HepG2 (cell line): ENCODE measurements around the gene CUL4B. TPM values are rescaled to one million over a fixed set of nuclear protein-coding genes. Genes with fewer than 3 reads are reported as not detected.

Source experiments
- ARNTL ChIP-seq: sonication (generic); formaldehyde crosslinking; IDR thresholded peaks from 2 replicates; pipeline ENCODE4 v1.4.0; 2020; ENCODE audit warnings: mild to moderate bottlenecking, missing genetic modification reagents
- CREB1 ChIP-seq, 2 experiments: fragments of 450-650 bp in 1 of 2; IDR thresholded peaks; 2 replicates each; pipeline ENCODE4 v1.6.1; 2016 to 2017; ENCODE audit warnings: control low read depth in 1 of 2, mild to moderate bottlenecking in 1 of 2, missing compliant biosample characterization in 1 of 2, missing genetic modification characterization in 1 of 2
- MIER3 ChIP-seq: IDR thresholded peaks from 2 replicates; pipeline ENCODE4 v1.6.1; 2016; ENCODE audit warnings: missing compliant biosample characterization, borderline replicate concordance
- NBN ChIP-seq: fragments of 450-650 bp; conservative IDR thresholded peaks from 2 replicates; pipeline ENCODE4 v1.6.1; 2017
- RXRA ChIP-seq: sonication (generic); formaldehyde crosslinking; IDR thresholded peaks from 2 replicates; pipeline ENCODE4 v1.5.1; 2020; ENCODE audit warnings: missing genetic modification reagents
- SMAD1 ChIP-seq: sonication (generic); formaldehyde crosslinking; IDR thresholded peaks from 2 replicates; pipeline ENCODE4 v1.4.0; 2020; ENCODE audit warnings: missing genetic modification reagents, low read depth, mild to moderate bottlenecking, borderline replicate concordance
- ZNF296 ChIP-seq: sonication (generic); formaldehyde crosslinking; conservative IDR thresholded peaks from 2 replicates; pipeline ENCODE4 v1.5.0; 2020; ENCODE audit warnings: mild to moderate bottlenecking, missing genetic modification reagents
- ZNF792 ChIP-seq: IDR thresholded peaks from 2 replicates; pipeline ENCODE4 v1.6.1; 2016
- polyA plus RNA-seq, 8 experiments: library from polyadenylated mRNA; depleted of rRNA in 3 of 8; stranded (reverse) in 7 of 8; unstranded in 1 of 8; fragments of >200 nt; fragmentation: Illumina TruSeq in 4 of 8; extraction: Trizol in 4 of 8; gene quantifications; 2 replicates each; pipeline versions ENCODE4 v1.2.1 to v1.2.3, GENCODE V29; 2011 to 2016; ENCODE audit warnings: low read depth in 4 of 8, missing spikeins in 1 of 8, mixed read lengths in 1 of 8; ENCODE audit not compliant: insufficient read depth in 1 of 8
- total RNA-seq, 5 experiments: library from RNA; depleted of rRNA; stranded (reverse); fragments of >200 nt; fragmentation: Illumina TruSeq; extraction: Trizol; gene quantifications; 2 replicates each; pipeline ENCODE4 v1.2.3, GENCODE V29; 2016; ENCODE audit warnings: low read depth in 1 of 5
- TF ChIP-seq, protein P1 (sequence below): IDR thresholded peaks from 2 replicates; pipeline ENCODE4 v1.6.1; 2018; ENCODE audit warnings: missing genetic modification reagents, mild to moderate bottlenecking, missing compliant biosample characterization
- TF ChIP-seq, protein P2 (sequence below): sonication (generic); formaldehyde crosslinking; IDR thresholded peaks from 2 replicates; pipeline ENCODE4 v1.5.1; 2020; ENCODE audit warnings: missing genetic modification reagents, mild to moderate bottlenecking, borderline replicate concordance
- TF ChIP-seq, protein P3 (sequence below): sonication (generic); formaldehyde crosslinking; IDR thresholded peaks from 2 replicates; pipeline ENCODE4 v1.9.0; 2021; ENCODE audit warnings: missing genetic modification reagents, mild to moderate bottlenecking, borderline replicate concordance
- TF ChIP-seq, protein P4 (sequence below), 2 experiments: sonication (generic) in 1 of 2; formaldehyde crosslinking in 1 of 2; IDR thresholded peaks; 2 replicates each; pipeline versions ENCODE4 v1.4.0 to v1.6.1; 2016 to 2020; ENCODE audit warnings: borderline replicate concordance in 1 of 2, low read depth in 1 of 2, mild to moderate bottlenecking in 1 of 2, missing genetic modification reagents in 1 of 2
- TF ChIP-seq, protein P5 (sequence below): sonication (generic); formaldehyde crosslinking; IDR thresholded peaks from 2 replicates; pipeline ENCODE4 v1.4.0; 2020; ENCODE audit warnings: missing genetic modification reagents

CUL4B gene
- total and polyA plus RNA-seq, 2 of the 13 experiments (the other 11 are each of a cell fraction or from before 2014, with no cell fraction given): 21.6 to 28.5 TPM

DNA sequence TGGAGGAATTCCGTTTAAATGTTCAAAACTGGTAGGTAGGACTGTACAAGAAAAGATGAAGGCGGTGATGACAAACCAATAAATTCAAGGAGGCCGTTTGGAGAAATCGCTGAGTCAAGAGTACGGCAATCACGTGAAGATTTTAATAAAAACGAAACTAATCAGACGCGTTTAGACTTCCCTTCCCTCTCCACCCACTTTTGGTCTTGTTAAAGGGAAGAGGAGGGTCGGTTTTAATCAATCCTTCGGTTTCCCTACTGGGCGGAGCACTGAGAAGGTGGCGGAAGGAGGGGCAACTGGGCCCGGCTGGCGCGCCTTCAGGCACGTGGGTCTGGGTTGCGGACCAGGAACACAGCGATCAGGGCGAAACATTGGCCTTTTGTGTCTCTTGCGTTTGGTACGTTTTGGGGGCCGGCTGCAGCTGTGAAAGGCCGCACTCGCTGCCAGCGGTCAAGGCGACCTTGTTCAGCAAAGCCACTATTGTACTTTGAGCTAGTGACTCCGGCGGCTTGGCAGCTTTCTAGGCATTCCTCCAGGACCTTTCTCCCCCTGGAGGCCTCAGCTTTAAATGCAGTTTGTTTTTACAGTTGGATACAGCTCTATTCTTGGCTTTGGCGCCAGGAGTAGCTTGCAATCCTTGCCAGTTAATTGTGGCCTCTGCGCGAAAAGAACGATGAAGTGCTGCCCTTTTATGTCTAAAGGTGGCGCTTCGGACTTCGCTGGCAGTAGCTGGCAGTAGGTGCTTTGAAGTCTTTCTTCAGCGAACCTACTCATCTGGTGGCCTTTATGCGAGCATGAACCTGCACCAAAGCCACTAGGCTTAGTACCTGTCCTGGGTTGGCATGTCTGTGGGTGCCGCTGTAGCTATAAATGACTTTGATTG is 74.9 kb downstream of the CUL4B start (continued):
- TF ChIP-seq, protein P1, sequence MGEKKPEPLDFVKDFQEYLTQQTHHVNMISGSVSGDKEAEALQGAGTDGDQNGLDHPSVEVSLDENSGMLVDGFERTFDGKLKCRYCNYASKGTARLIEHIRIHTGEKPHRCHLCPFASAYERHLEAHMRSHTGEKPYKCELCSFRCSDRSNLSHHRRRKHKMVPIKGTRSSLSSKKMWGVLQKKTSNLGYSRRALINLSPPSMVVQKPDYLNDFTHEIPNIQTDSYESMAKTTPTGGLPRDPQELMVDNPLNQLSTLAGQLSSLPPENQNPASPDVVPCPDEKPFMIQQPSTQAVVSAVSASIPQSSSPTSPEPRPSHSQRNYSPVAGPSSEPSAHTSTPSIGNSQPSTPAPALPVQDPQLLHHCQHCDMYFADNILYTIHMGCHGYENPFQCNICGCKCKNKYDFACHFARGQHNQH (CRISPR knock-in tag): no peak
- TF ChIP-seq, protein P2, sequence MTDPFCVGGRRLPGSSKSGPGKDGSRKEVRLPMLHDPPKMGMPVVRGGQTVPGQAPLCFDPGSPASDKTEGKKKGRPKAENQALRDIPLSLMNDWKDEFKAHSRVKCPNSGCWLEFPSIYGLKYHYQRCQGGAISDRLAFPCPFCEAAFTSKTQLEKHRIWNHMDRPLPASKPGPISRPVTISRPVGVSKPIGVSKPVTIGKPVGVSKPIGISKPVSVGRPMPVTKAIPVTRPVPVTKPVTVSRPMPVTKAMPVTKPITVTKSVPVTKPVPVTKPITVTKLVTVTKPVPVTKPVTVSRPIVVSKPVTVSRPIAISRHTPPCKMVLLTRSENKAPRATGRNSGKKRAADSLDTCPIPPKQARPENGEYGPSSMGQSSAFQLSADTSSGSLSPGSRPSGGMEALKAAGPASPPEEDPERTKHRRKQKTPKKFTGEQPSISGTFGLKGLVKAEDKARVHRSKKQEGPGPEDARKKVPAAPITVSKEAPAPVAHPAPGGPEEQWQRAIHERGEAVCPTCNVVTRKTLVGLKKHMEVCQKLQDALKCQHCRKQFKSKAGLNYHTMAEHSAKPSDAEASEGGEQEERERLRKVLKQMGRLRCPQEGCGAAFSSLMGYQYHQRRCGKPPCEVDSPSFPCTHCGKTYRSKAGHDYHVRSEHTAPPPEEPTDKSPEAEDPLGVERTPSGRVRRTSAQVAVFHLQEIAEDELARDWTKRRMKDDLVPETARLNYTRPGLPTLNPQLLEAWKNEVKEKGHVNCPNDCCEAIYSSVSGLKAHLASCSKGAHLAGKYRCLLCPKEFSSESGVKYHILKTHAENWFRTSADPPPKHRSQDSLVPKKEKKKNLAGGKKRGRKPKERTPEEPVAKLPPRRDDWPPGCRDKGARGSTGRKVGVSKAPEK: no peak
- TF ChIP-seq NBN (no peak), ZNF296 (CRISPR knock-in tag) (no peak), CREB1 (IDR thresholded peaks at IDR 0.05) (no peak), CREB1 (CRISPR knock-in tag; IDR thresholded peaks at IDR 0.05) (peak; percentile 55), ZNF792 (no peak), SMAD1 (CRISPR knock-in tag) (no peak), ARNTL (CRISPR knock-in tag) (peak; percentile 71; the same call in 1 of the 2 replicates), RXRA (CRISPR knock-in tag) (peak; percentile 84), MIER3 (no peak)
- TF ChIP-seq, protein P3, sequence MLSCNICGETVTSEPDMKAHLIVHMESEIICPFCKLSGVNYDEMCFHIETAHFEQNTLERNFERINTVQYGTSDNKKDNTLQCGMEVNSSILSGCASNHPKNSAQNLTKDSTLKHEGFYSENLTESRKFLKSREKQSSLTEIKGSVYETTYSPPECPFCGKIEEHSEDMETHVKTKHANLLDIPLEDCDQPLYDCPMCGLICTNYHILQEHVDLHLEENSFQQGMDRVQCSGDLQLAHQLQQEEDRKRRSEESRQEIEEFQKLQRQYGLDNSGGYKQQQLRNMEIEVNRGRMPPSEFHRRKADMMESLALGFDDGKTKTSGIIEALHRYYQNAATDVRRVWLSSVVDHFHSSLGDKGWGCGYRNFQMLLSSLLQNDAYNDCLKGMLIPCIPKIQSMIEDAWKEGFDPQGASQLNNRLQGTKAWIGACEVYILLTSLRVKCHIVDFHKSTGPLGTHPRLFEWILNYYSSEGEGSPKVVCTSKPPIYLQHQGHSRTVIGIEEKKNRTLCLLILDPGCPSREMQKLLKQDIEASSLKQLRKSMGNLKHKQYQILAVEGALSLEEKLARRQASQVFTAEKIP: no peak
- TF ChIP-seq, protein P4, sequence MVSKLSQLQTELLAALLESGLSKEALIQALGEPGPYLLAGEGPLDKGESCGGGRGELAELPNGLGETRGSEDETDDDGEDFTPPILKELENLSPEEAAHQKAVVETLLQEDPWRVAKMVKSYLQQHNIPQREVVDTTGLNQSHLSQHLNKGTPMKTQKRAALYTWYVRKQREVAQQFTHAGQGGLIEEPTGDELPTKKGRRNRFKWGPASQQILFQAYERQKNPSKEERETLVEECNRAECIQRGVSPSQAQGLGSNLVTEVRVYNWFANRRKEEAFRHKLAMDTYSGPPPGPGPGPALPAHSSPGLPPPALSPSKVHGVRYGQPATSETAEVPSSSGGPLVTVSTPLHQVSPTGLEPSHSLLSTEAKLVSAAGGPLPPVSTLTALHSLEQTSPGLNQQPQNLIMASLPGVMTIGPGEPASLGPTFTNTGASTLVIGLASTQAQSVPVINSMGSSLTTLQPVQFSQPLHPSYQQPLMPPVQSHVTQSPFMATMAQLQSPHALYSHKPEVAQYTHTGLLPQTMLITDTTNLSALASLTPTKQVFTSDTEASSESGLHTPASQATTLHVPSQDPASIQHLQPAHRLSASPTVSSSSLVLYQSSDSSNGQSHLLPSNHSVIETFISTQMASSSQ (IDR thresholded peaks at IDR 0.05; ENCODE audit: low read depth): 0 out of 2 replicates have a peak, but pooled peaks have one; percentile 35
- TF ChIP-seq, protein P4 (CRISPR knock-in tag; IDR thresholded peaks at IDR 0.05; ENCODE audit: borderline replicate concordance): peak; percentile 35; the same call in 1 of the 2 replicates
- TF ChIP-seq, protein P5, sequence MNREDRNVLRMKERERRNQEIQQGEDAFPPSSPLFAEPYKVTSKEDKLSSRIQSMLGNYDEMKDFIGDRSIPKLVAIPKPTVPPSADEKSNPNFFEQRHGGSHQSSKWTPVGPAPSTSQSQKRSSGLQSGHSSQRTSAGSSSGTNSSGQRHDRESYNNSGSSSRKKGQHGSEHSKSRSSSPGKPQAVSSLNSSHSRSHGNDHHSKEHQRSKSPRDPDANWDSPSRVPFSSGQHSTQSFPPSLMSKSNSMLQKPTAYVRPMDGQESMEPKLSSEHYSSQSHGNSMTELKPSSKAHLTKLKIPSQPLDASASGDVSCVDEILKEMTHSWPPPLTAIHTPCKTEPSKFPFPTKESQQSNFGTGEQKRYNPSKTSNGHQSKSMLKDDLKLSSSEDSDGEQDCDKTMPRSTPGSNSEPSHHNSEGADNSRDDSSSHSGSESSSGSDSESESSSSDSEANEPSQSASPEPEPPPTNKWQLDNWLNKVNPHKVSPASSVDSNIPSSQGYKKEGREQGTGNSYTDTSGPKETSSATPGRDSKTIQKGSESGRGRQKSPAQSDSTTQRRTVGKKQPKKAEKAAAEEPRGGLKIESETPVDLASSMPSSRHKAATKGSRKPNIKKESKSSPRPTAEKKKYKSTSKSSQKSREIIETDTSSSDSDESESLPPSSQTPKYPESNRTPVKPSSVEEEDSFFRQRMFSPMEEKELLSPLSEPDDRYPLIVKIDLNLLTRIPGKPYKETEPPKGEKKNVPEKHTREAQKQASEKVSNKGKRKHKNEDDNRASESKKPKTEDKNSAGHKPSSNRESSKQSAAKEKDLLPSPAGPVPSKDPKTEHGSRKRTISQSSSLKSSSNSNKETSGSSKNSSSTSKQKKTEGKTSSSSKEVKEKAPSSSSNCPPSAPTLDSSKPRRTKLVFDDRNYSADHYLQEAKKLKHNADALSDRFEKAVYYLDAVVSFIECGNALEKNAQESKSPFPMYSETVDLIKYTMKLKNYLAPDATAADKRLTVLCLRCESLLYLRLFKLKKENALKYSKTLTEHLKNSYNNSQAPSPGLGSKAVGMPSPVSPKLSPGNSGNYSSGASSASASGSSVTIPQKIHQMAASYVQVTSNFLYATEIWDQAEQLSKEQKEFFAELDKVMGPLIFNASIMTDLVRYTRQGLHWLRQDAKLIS: no peak
